ENCODE data around the gene PCGF1. TPM values are rescaled to one million over a fixed set of nuclear protein-coding genes. Genes with fewer than 3 reads are reported as not detected.
"Not testable (repeated sequence)": the region's sequence is repeated elsewhere in the genome, so short reads cannot be mapped to it uniquely, and the experiment has no call there.

The PCGF1 gene
- total RNA-seq, 1 donor from 2014 or later, result 41.9 TPM

GRCh38 chr2:74461187-74462053, 46.1 kb downstream of the PCGF1 start:
- DNase-seq (ENCODE audit: low spot score), result no peak
- no peaks in the 10 kb centered on the region for H3K9me3 Mint-ChIP-seq
- H3K4me1 Mint-ChIP-seq (ENCODE audit: low read depth), result peaks cover 43% of the 10 kb centered on the region
- H3K27ac Mint-ChIP-seq, result peak overlapping the region; percentile 38
- no peaks in the 10 kb centered on the region for H3K27me3 Mint-ChIP-seq (ENCODE audit: insufficient read depth)
- H3K4me3 Mint-ChIP-seq, result no peak overlapping the region
- intact Hi-C loops (cut with micrococcal nuclease), result no loop called here
- peaks cover 18% of the 10 kb centered on the region for H3K36me3 Mint-ChIP-seq (ENCODE audit: low read depth)

- Mint-ChIP-seq H3K36me3 (ENCODE audit: low read depth) (peaks cover 29% of the 10 kb centered on the region), H3K4me1 (ENCODE audit: low read depth) (peaks cover 50% of the 10 kb centered on the region), H3K4me3 (peak overlapping the region; percentile 98)
- DNase-seq (ENCODE audit: low spot score); H3K9me3 Mint-ChIP-seq; H3K27me3 Mint-ChIP-seq (ENCODE audit: insufficient read depth); H3K27ac Mint-ChIP-seq; intact Hi-C loops (cut with micrococcal nuclease): not testable (repeated sequence)
Observed at GRCh38 chr2:74460187-74460586, 47.3 kb downstream of the PCGF1 start.

GRCh38 chr2:74459503-74460118, 47.9 kb downstream of the PCGF1 start:
- H3K27me3 Mint-ChIP-seq (ENCODE audit: insufficient read depth); DNase-seq (ENCODE audit: low spot score); H3K9me3 Mint-ChIP-seq: not testable (repeated sequence)
- Mint-ChIP-seq H3K4me3 (peak overlapping the region; percentile 98), H3K4me1 (ENCODE audit: low read depth) (peaks cover 56% of the 10 kb centered on the region), H3K36me3 (ENCODE audit: low read depth) (peaks cover 32% of the 10 kb centered on the region), H3K27ac (peak overlapping the region; percentile 81)
- intact Hi-C loops (cut with micrococcal nuclease), result loop anchor here (2.0 to 10.0 kb wide), 3 partner anchors 475 to 535 kb away; partner anchors contain the start of genes DGUOK, POLE4 and TET3

- H3K27me3 Mint-ChIP-seq (ENCODE audit: insufficient read depth), result no peaks in the 10 kb centered on the region
- intact Hi-C loops (cut with micrococcal nuclease), result loop anchor here (1.0 to 10.0 kb wide), 10 partner anchors 13 to 722 kb away; partner anchors contain the start of genes AUP1, C2orf81, DGUOK and HK2
- H3K9me3 Mint-ChIP-seq, result no peaks in the 10 kb centered on the region
- peak overlapping the region; percentile 98 for H3K4me3 Mint-ChIP-seq
- DNase-seq (ENCODE audit: low spot score), result no peak
- H3K27ac Mint-ChIP-seq, result peak overlapping the region; percentile 98
- peaks cover 32% of the 10 kb centered on the region for H3K36me3 Mint-ChIP-seq (ENCODE audit: low read depth)
- H3K4me1 Mint-ChIP-seq (ENCODE audit: low read depth), result peaks cover 61% of the 10 kb centered on the region
Observed at GRCh38 chr2:74458938-74459363, 48.5 kb downstream of the PCGF1 start.

GRCh38 chr2:74458132-74458937, 49.2 kb downstream of the PCGF1 start, which contains the start of gene WBP1:
TSS of gene WBP1 (plus strand) at chr2:74458438. CDS start at chr2:74458603, 165 bp downstream.
- H3K4me3 Mint-ChIP-seq, result peak within 1 kb of the TSS; percentile 98
- H3K36me3 Mint-ChIP-seq (ENCODE audit: low read depth), result peaks cover 32% of the 10 kb centered on the region
- no peaks in the 10 kb centered on the region for H3K27me3 Mint-ChIP-seq (ENCODE audit: insufficient read depth)
- intact Hi-C loops (cut with micrococcal nuclease), result loop anchor here (1.0 to 10.0 kb wide), 10 partner anchors 14 to 721 kb away; partner anchors contain the start of genes AUP1, C2orf81, DGUOK and HK2
- H3K9me3 Mint-ChIP-seq, result no peaks in the 10 kb centered on the region
- peaks cover 61% of the 10 kb centered on the region for H3K4me1 Mint-ChIP-seq (ENCODE audit: low read depth)
- DNase-seq (ENCODE audit: low spot score), result peak; percentile 99
- peak within 1 kb of the TSS; percentile 98 for H3K27ac Mint-ChIP-seq

- intact Hi-C loops (cut with micrococcal nuclease), result loop anchor here (1.0 to 10.0 kb wide), 10 partner anchors 15 to 720 kb away; partner anchors contain the start of genes AUP1, C2orf81, DGUOK and HK2
Observed at GRCh38 chr2:74457549-74458131, 49.9 kb downstream of the PCGF1 start.

GRCh38 chr2:74457129-74457548, 50.4 kb downstream of the PCGF1 start:
- no peak for DNase-seq (ENCODE audit: low spot score)
- H3K27ac Mint-ChIP-seq, result peak overlapping the region; percentile 95
- H3K36me3 Mint-ChIP-seq (ENCODE audit: low read depth), result peaks cover 29% of the 10 kb centered on the region
- peak overlapping the region; percentile 98 for H3K4me3 Mint-ChIP-seq
- no peaks in the 10 kb centered on the region for H3K27me3 Mint-ChIP-seq (ENCODE audit: insufficient read depth)
- intact Hi-C loops (cut with micrococcal nuclease), result loop anchor here (10.0 kb wide), 2 partner anchors 472 to 532 kb away; partner anchors contain the start of genes DGUOK and TET3
- H3K9me3 Mint-ChIP-seq, result no peaks in the 10 kb centered on the region
- H3K4me1 Mint-ChIP-seq (ENCODE audit: low read depth), result peaks cover 67% of the 10 kb centered on the region

More at GRCh38 chr2:74457549-74458131, 49.9 kb downstream of the PCGF1 start:
- Mint-ChIP-seq H3K4me1 (ENCODE audit: low read depth) (peaks cover 62% of the 10 kb centered on the region), H3K4me3 (peak overlapping the region; percentile 98), H3K27me3 (ENCODE audit: insufficient read depth) (no peaks in the 10 kb centered on the region), H3K36me3 (ENCODE audit: low read depth) (peaks cover 30% of the 10 kb centered on the region), H3K9me3 (no peaks in the 10 kb centered on the region), H3K27ac (peak overlapping the region; percentile 98)
- DNase-seq (ENCODE audit: low spot score), result peak; percentile 73

Other genes starting within 250 kb of the PCGF1 start
- 0.47 and 0.71 TPM in 2 replicates for gene SLC4A5, start 164.3 kb downstream of the PCGF1 start, total RNA-seq
- 83.0 and 84.0 TPM in 2 replicates for gene DCTN1, start 127.4 kb downstream of the PCGF1 start, total RNA-seq
- gene C2orf81, start 86.1 kb downstream of the PCGF1 start, total RNA-seq, result 1.9 and 2.4 TPM in 2 replicates
- 56.4 and 58.6 TPM in 2 replicates for gene WDR54, start 86.0 kb downstream of the PCGF1 start, total RNA-seq
- gene RTKN, start 65.8 kb downstream of the PCGF1 start, total RNA-seq, result 4.0 and 4.2 TPM in 2 replicates
- 67.8 and 70.0 TPM in 2 replicates for gene INO80B, start 52.6 kb downstream of the PCGF1 start, total RNA-seq
- 32.6 and 35.3 TPM in 2 replicates for gene WBP1, start 49.3 kb downstream of the PCGF1 start, total RNA-seq
- 87.7 and 88.6 TPM in 2 replicates for gene MOGS, start 42.3 kb downstream of the PCGF1 start, total RNA-seq
- gene MRPL53, start 35.0 kb downstream of the PCGF1 start, total RNA-seq, result 118 and 124 TPM in 2 replicates
- 30.4 and 36.3 TPM in 2 replicates for gene CCDC142, start 24.7 kb downstream of the PCGF1 start, total RNA-seq
- gene TTC31, start 24.6 kb downstream of the PCGF1 start, total RNA-seq, result 30.2 and 32.2 TPM in 2 replicates
- 0.54 and 1.1 TPM in 2 replicates for gene LBX2, start 8.1 kb downstream of the PCGF1 start, total RNA-seq
- 1.2 and 1.5 TPM in 2 replicates for gene TLX2, start 6.8 kb upstream of the PCGF1 start, total RNA-seq
- gene DQX1, start 18.5 kb upstream of the PCGF1 start, total RNA-seq, result 0.65 and 0.86 TPM in 2 replicates
- 178 and 187 TPM in 2 replicates for gene AUP1, start 22.0 kb upstream of the PCGF1 start, total RNA-seq
- 57.0 and 57.3 TPM in 2 replicates for gene HTRA2, start 22.2 kb upstream of the PCGF1 start, total RNA-seq
- gene LOXL3, start 46.2 kb upstream of the PCGF1 start, total RNA-seq, result 1.9 and 2.0 TPM in 2 replicates
- 37.2 and 40.8 TPM in 2 replicates for gene DOK1, start 47.0 kb upstream of the PCGF1 start, total RNA-seq
- 0.10 TPM in 1 of 2 replicates, not detected in the other for gene M1AP, start 140.6 kb upstream of the PCGF1 start, total RNA-seq
- gene SEMA4F, start 146.6 kb upstream of the PCGF1 start, total RNA-seq, result 2.4 and 3.2 TPM in 2 replicates

Data from activated T-helper 1 cell treated with anti-CD3 and anti-CD28 coated beads, Interleukin-12 subunit alpha, Interleukin-12 subunit beta, Interleukin-2, Interleukin-4 antibody, amounts not matched to agents 30 ng/mL and 10 ng/mL and 1 ng/mL, durations not matched to agents 14 hours and 24 hours and 36 hours (primary cell).